ENCODE results near the gene EML1. TPM values are rescaled to one million over a fixed set of nuclear protein-coding genes. Genes with fewer than 3 reads are reported as not detected.

Gene EML1
- total RNA-seq, 1 experiment from 2014 or later = 11.1 TPM

GRCh38 chr14:99971941-99972747 is 178.9 kb downstream of the EML1 start:
- in situ Hi-C loops (cut with HindIII; ENCODE audit: low pct_unique_long_range_greater_than_20kb, low sequenced_read_pairs) = no loop called here
- peak; percentile 14 for DNase-seq (ENCODE audit: low read depth, low spot score)

- DNase-seq (ENCODE audit: low read depth, low spot score) = no peak
- in situ Hi-C loops (cut with HindIII; ENCODE audit: low pct_unique_long_range_greater_than_20kb, low sequenced_read_pairs) = no loop called here
These were observed 179.7 kb downstream of the EML1 start for GRCh38 chr14:99972748-99973466.

- in situ Hi-C loops (cut with HindIII; ENCODE audit: low pct_unique_long_range_greater_than_20kb, low sequenced_read_pairs) = no loop called here
- no peak for DNase-seq (ENCODE audit: low read depth, low spot score)
These were observed 182.0 kb downstream of the EML1 start for GRCh38 chr14:99975190-99975589.

GRCh38 chr14:99976021-99976420 is 182.8 kb downstream of the EML1 start:
- in situ Hi-C loops (cut with HindIII; ENCODE audit: low pct_unique_long_range_greater_than_20kb, low sequenced_read_pairs) = no loop called here
- DNase-seq (ENCODE audit: low read depth, low spot score) = no peak

- DNase-seq (ENCODE audit: low read depth, low spot score) = no peak
- in situ Hi-C loops (cut with HindIII; ENCODE audit: low pct_unique_long_range_greater_than_20kb, low sequenced_read_pairs) = no loop called here
These were observed 183.5 kb downstream of the EML1 start for GRCh38 chr14:99976681-99977080.

GRCh38 chr14:99980299-99980698 is 187.1 kb downstream of the EML1 start:
- DNase-seq (ENCODE audit: low read depth, low spot score) = no peak
- in situ Hi-C loops (cut with HindIII; ENCODE audit: low pct_unique_long_range_greater_than_20kb, low sequenced_read_pairs) = no loop called here

- no peak for DNase-seq (ENCODE audit: low read depth, low spot score)
- in situ Hi-C loops (cut with HindIII; ENCODE audit: low pct_unique_long_range_greater_than_20kb, low sequenced_read_pairs) = no loop called here
These were observed 188.6 kb downstream of the EML1 start for GRCh38 chr14:99981806-99982205.

GRCh38 chr14:99982537-99983250 is 189.5 kb downstream of the EML1 start:
- peak; percentile 74 for DNase-seq (ENCODE audit: low read depth, low spot score)
- in situ Hi-C loops (cut with HindIII; ENCODE audit: low pct_unique_long_range_greater_than_20kb, low sequenced_read_pairs) = no loop called here

GRCh38 chr14:99983251-99984015 is 190.2 kb downstream of the EML1 start:
- in situ Hi-C loops (cut with HindIII; ENCODE audit: low pct_unique_long_range_greater_than_20kb, low sequenced_read_pairs) = no loop called here
- DNase-seq (ENCODE audit: low read depth, low spot score) = no peak

GRCh38 chr14:99984036-99984435 is 190.8 kb downstream of the EML1 start:
- in situ Hi-C loops (cut with HindIII; ENCODE audit: low pct_unique_long_range_greater_than_20kb, low sequenced_read_pairs) = no loop called here
- no peak for DNase-seq (ENCODE audit: low read depth, low spot score)

GRCh38 chr14:99986396-99986795 is 193.2 kb downstream of the EML1 start:
- no peak for DNase-seq (ENCODE audit: low read depth, low spot score)
- in situ Hi-C loops (cut with HindIII; ENCODE audit: low pct_unique_long_range_greater_than_20kb, low sequenced_read_pairs) = no loop called here

GRCh38 chr14:99989032-99989431 is 195.8 kb downstream of the EML1 start:
- in situ Hi-C loops (cut with HindIII; ENCODE audit: low pct_unique_long_range_greater_than_20kb, low sequenced_read_pairs) = no loop called here
- no peak for DNase-seq (ENCODE audit: low read depth, low spot score)

- no peak for DNase-seq (ENCODE audit: low read depth, low spot score)
- in situ Hi-C loops (cut with HindIII; ENCODE audit: low pct_unique_long_range_greater_than_20kb, low sequenced_read_pairs) = no loop called here
These were observed 197.3 kb downstream of the EML1 start for GRCh38 chr14:99990268-99991170.

GRCh38 chr14:99991331-99991730 is 198.1 kb downstream of the EML1 start:
- in situ Hi-C loops (cut with HindIII; ENCODE audit: low pct_unique_long_range_greater_than_20kb, low sequenced_read_pairs) = no loop called here
- DNase-seq (ENCODE audit: low read depth, low spot score) = no peak

Data from SK-MEL-5 (cell line).